H1 (cell line): ENCODE measurements around the gene CTDSP1. TPM values are rescaled to one million over a fixed set of nuclear protein-coding genes. Genes with fewer than 3 reads are reported as not detected.

Experiments
- CTCF ChIA-PET: fragments of 300-600 bp; sonication (Branson Sonifier 250); formaldehyde crosslinking; loops from one replicate; lab custom pipeline; 2021; ENCODE audit not compliant: partially characterized antibody; lab: Charles Lee
- POLR2A ChIA-PET: fragments of 300-600 bp; sonication (Branson Sonifier 250); formaldehyde crosslinking; loops from one replicate; lab custom pipeline; 2021; ENCODE audit warnings: inconsistent platforms; ENCODE audit not compliant: partially characterized antibody; lab: Charles Lee
- DNase-seq, 2 experiments: peaks; one replicate each; pipeline versions ENCODE4 v3.0.0 to v3.0.0-alpha.2; 2010 to 2022; ENCODE audit warnings: low spot score in 2 of 2, low read depth in 1 of 2, mixed read lengths in 1 of 2
- FAIRE-seq: peaks from 2 replicates; lab custom pipeline; 2011; peaks lifted over from hg19 to GRCh38; lab: Jason Lieb, UNC
- H2AFZ ChIP-seq: 2 replicates; pipeline ENCODE4 v1.8.1; 2012; ENCODE audit warnings: low read length, inconsistent platforms
- H2AK5ac ChIP-seq: 2 replicates; pipeline ENCODE4 v1.6.1; 2013; ENCODE audit warnings: low read depth, low read length
- H2BK120ac ChIP-seq: replicated peaks from 2 replicates; pipeline ENCODE3; 2013; ENCODE audit warnings: low read depth, low read length, inconsistent platforms
- H2BK12ac ChIP-seq: 2 replicates; pipeline ENCODE4 v1.6.1; 2013; ENCODE audit warnings: low read depth, low read length
- H2BK15ac ChIP-seq: 2 replicates; pipeline ENCODE4 v1.6.1; 2013; ENCODE audit warnings: low read length
- H2BK20ac ChIP-seq: 2 replicates; pipeline ENCODE4 v1.6.1; 2013; ENCODE audit warnings: low read length
- H2BK5ac ChIP-seq: 2 replicates; pipeline ENCODE4 v1.6.1; 2013; ENCODE audit warnings: low read depth, low read length
- H3K14ac ChIP-seq: 2 replicates; pipeline ENCODE4 v1.6.1; 2013; ENCODE audit warnings: inconsistent platforms; ENCODE audit not compliant: insufficient read length
- H3K18ac ChIP-seq: 2 replicates; pipeline ENCODE4 v1.6.1; 2013; ENCODE audit warnings: low read length; ENCODE audit errors: extremely low read depth
- H3K23ac ChIP-seq: 2 replicates; pipeline ENCODE4 v1.6.1; 2013; ENCODE audit warnings: inconsistent platforms; ENCODE audit not compliant: insufficient read length
- H3K23me2 ChIP-seq: 2 replicates; pipeline ENCODE4 v1.6.1; 2013; ENCODE audit warnings: low read depth, low read length
- H3K27ac ChIP-seq: 2 replicates; pipeline ENCODE4 v1.6.1; 2011; ENCODE audit warnings: low read depth, low read length, inconsistent platforms
- H3K27me3 ChIP-seq, 4 experiments: replicated peaks in 1 of 4; 1 replicate in 1 of 4; 2 replicates in 3 of 4; pipeline versions ENCODE4 v1.6.1 to v1.8.1; 2011 to 2013; ENCODE audit warnings: low read length in 3 of 4, mild to moderate bottlenecking in 3 of 4, inconsistent platforms in 2 of 4, mixed read lengths in 2 of 4, moderate library complexity in 1 of 4; ENCODE audit not compliant: control insufficient read depth in 3 of 4, insufficient read depth in 3 of 4; ENCODE audit errors: extremely low read depth in 1 of 4
- H3K36me3 ChIP-seq, 4 experiments: 2 replicates each; pipeline versions ENCODE4 v1.6.1 to v1.8.1; 2011 to 2013; ENCODE audit warnings: mild to moderate bottlenecking in 4 of 4, low read length in 3 of 4, moderate library complexity in 2 of 4, control low read depth in 1 of 4, inconsistent platforms in 1 of 4; ENCODE audit not compliant: insufficient read depth in 4 of 4, control insufficient read depth in 2 of 4
- H3K4ac ChIP-seq: replicated peaks from 2 replicates; pipeline ENCODE3; 2013; ENCODE audit warnings: low read length, low read depth, mixed read lengths, inconsistent platforms; ENCODE audit not compliant: insufficient read length
- H3K4me1 ChIP-seq, 4 experiments: replicated peaks in 1 of 4; 1 replicate in 1 of 4; 2 replicates in 3 of 4; pipeline versions ENCODE4 v1.6.1 to v1.8.1; 2011 to 2013; ENCODE audit warnings: low read length in 3 of 4, inconsistent platforms in 2 of 4, mixed read lengths in 1 of 4; ENCODE audit not compliant: insufficient read depth in 4 of 4, control insufficient read depth in 3 of 4
- H3K4me2 ChIP-seq, 2 experiments: 2 replicates each; pipeline versions ENCODE4 v1.6.1 to v1.8.1; 2011 to 2013; ENCODE audit warnings: low read depth in 2 of 2, low read length in 2 of 2, control low read depth in 1 of 2, inconsistent platforms in 1 of 2, mild to moderate bottlenecking in 1 of 2; ENCODE audit not compliant: insufficient read depth in 1 of 2
- H3K4me3 ChIP-seq, 4 experiments: fragments of 200-600, 300-600 bp in 1 of 4; sonication (generic), shearing (Covaris generic), sonication (Bioruptor Twin) in 1 of 4; 2 replicates each; pipeline versions ENCODE4 v1.5.1 to v1.8.1; 2011 to 2016; ENCODE audit warnings: low read length in 4 of 4, low read depth in 3 of 4, control low read depth in 2 of 4, inconsistent platforms in 2 of 4, mild to moderate bottlenecking in 2 of 4, mixed read lengths in 1 of 4, moderate library complexity in 1 of 4; ENCODE audit not compliant: insufficient read depth in 2 of 4; ENCODE audit errors: extremely low read depth in 1 of 4
- H3K56ac ChIP-seq: replicated peaks from 2 replicates; pipeline ENCODE3; 2013; ENCODE audit warnings: low read depth, mild to moderate bottlenecking, mixed read lengths, low read length, inconsistent platforms; ENCODE audit not compliant: insufficient read length
- H3K79me1 ChIP-seq: 2 replicates; pipeline ENCODE4 v1.6.1; 2013; ENCODE audit warnings: low read depth, low read length, control low read depth
- H3K79me2 ChIP-seq, 2 experiments: 2 replicates each; pipeline versions ENCODE4 v1.6.1 to v1.8.1; 2012 to 2013; ENCODE audit warnings: low read length in 2 of 2, mild to moderate bottlenecking in 2 of 2, inconsistent platforms in 1 of 2; ENCODE audit not compliant: insufficient read depth in 2 of 2, control insufficient read depth in 1 of 2
- H3K9ac ChIP-seq, 4 experiments: replicated peaks in 1 of 4; 1 replicate in 1 of 4; 2 replicates in 3 of 4; pipeline versions ENCODE4 v1.6.1 to v1.8.1; 2011 to 2013; ENCODE audit warnings: low read depth in 3 of 4, low read length in 3 of 4, control low read depth in 2 of 4, mild to moderate bottlenecking in 2 of 4, moderate library complexity in 2 of 4, inconsistent platforms in 1 of 4; ENCODE audit errors: extremely low read depth in 1 of 4
- H3K9me3 ChIP-seq, 2 experiments: 2 replicates each; pipeline versions ENCODE4 v1.6.1 to v1.8.1; 2012 to 2013; ENCODE audit warnings: mild to moderate bottlenecking in 2 of 2, moderate library complexity in 2 of 2, control low read depth in 1 of 2, inconsistent platforms in 1 of 2, low read depth in 1 of 2, low read length in 1 of 2, mixed read lengths in 1 of 2; ENCODE audit not compliant: insufficient read depth in 2 of 2
- H4K20me1 ChIP-seq, 2 experiments: replicated peaks in 1 of 2; 2 replicates each; pipeline versions ENCODE3 to v1.8.1; 2011 to 2013; ENCODE audit warnings: inconsistent platforms in 2 of 2, low read length in 2 of 2, mild to moderate bottlenecking in 1 of 2; ENCODE audit not compliant: insufficient read depth in 2 of 2, control insufficient read depth in 1 of 2
- H4K5ac ChIP-seq: 2 replicates; pipeline ENCODE4 v1.6.1; 2013; ENCODE audit warnings: low read length, low read depth, mixed read lengths, inconsistent platforms; ENCODE audit not compliant: insufficient read length
- H4K8ac ChIP-seq: 2 replicates; pipeline ENCODE4 v1.8.0; 2013; ENCODE audit warnings: mild to moderate bottlenecking, moderate library complexity, low read length, inconsistent platforms; ENCODE audit not compliant: insufficient read depth; ENCODE audit errors: extremely low read depth
- H4K91ac ChIP-seq: replicated peaks from 2 replicates; pipeline ENCODE3; 2013; ENCODE audit warnings: low read length, mixed read lengths, inconsistent platforms; ENCODE audit not compliant: insufficient read length
- CREB1 ChIP-seq: IDR thresholded peaks from 2 replicates; pipeline ENCODE4 v1.6.1; 2012; ENCODE audit warnings: inconsistent platforms
- RAD21 ChIP-seq, 2 experiments: IDR thresholded peaks in 1 of 2; conservative IDR thresholded peaks in 1 of 2; 2 replicates each; pipeline ENCODE4 v1.6.1; 2011; ENCODE audit warnings: low read depth in 2 of 2, low read length in 2 of 2, improper control_type of control experiment in 1 of 2, inconsistent platforms in 1 of 2, mild to moderate bottlenecking in 1 of 2, moderate library complexity in 1 of 2
- SIN3A ChIP-seq, 2 experiments: IDR thresholded peaks in 1 of 2; conservative IDR thresholded peaks in 1 of 2; 2 replicates each; pipeline ENCODE4 v1.6.1; 2011 to 2012; ENCODE audit warnings: low read length in 2 of 2, improper control_type of control experiment in 1 of 2, low read depth in 1 of 2, mild to moderate bottlenecking in 1 of 2
- SUZ12 ChIP-seq: fragments of 200-600 bp; sonication (generic); IDR thresholded peaks from 2 replicates; pipeline ENCODE4 v1.6.1; 2012; ENCODE audit warnings: mild to moderate bottlenecking, inconsistent platforms, low read length, moderate library complexity, mixed read lengths
- TCF12 ChIP-seq: IDR thresholded peaks from 2 replicates; pipeline ENCODE4 v1.6.1; 2011; ENCODE audit warnings: low read depth, mild to moderate bottlenecking, low read length
- WGBS, 2 experiments: shearing (Covaris generic) in 1 of 2; methylation state at CpG; one replicate each; pipeline versions ENCODE4 v1.1.6 to v1.1.7; 2013 to 2015; ENCODE audit warnings: low lambda C conversion rate in 2 of 2, mixed read lengths in 2 of 2, inconsistent platforms in 1 of 2, low coverage in 1 of 2, missing lambda C conversion rate in 1 of 2; ENCODE audit not compliant: insufficient replicate concordance in 2 of 2, insufficient coverage in 1 of 2, insufficient read length in 1 of 2; ENCODE audit errors: extremely low coverage in 1 of 2, missing lambda C conversion rate in 1 of 2; 5-methylcytosine and 5-hydroxymethylcytosine counted together
- polyA plus RNA-seq, 7 experiments: library from polyadenylated mRNA; depleted of rRNA in 3 of 7; stranded (reverse) in 5 of 7; unstranded in 2 of 7; fragments of >200 nt in 5 of 7; fragments of 200-250 nt in 2 of 7; gene quantifications; 1 replicate in 5 of 7; 2 replicates in 1 of 7; 4 replicates in 1 of 7; pipeline versions ENCODE4 v1.2.1 to v1.2.3, GENCODE V29; 2011 to 2013; ENCODE audit warnings: missing spikeins in 2 of 7, mixed read lengths in 2 of 7
- total RNA-seq: library from RNA; stranded (reverse); fragmentation: NEBNext Ultra II Directional; extraction: Animal tissue kit (Norgen Biotek cat#: 25700); gene quantifications from 2 replicates; pipeline ENCODE4 v1.2.1, GENCODE V29; 2021
- TF ChIP-seq, protein P1 (sequence below), 3 experiments: IDR thresholded peaks; 1 replicate in 2 of 3; 2 replicates in 1 of 3; pipeline versions ENCODE4 v1.5.1 to v1.6.1; 2011; ENCODE audit warnings: low read length in 3 of 3, mild to moderate bottlenecking in 3 of 3, inconsistent platforms in 2 of 3, low read depth in 1 of 3, moderate library complexity in 1 of 3; ENCODE audit not compliant: insufficient read depth in 1 of 3; ENCODE audit errors: control extremely low read depth in 1 of 3

Gene CTDSP1
- total and polyA plus RNA-seq, 2 of the 8 experiments (the other 6 are each of a cell fraction or from before 2014, with no cell fraction given) = 20.3 to 35.2 TPM

GRCh38 chr2:218368621-218369153, 31.0 kb upstream of the CTDSP1 start:
- H3K36me3 ChIP-seq = no peaks in the 10 kb centered on the region
- no peaks in the 10 kb centered on the region for H3K79me1 ChIP-seq
- no peak overlapping the region for H3K56ac ChIP-seq
- H2BK5ac ChIP-seq = no peak overlapping the region; the same call in 1 of the 2 replicates
- no peak overlapping the region for H2AK5ac ChIP-seq
- H3K18ac ChIP-seq = no peak overlapping the region; the same call in 1 of the 2 replicates
- 57% methylated on average over 23 of the region's 27 CpGs; no CpG with 5 or more reads in 1 of the 2 experiments for WGBS, 2 experiments
- FAIRE-seq = no peak
- H4K5ac ChIP-seq = no peak overlapping the region
- no peaks in the 10 kb centered on the region for H4K20me1 ChIP-seq
- H3K4me1 ChIP-seq = peaks cover 0 to 3% (median 0%) of the 10 kb centered on the region in 4 experiments; a peak in 3 of 7 replicates
- H3K9me3 ChIP-seq = no peaks in the 10 kb centered on the region
- no peak overlapping the region for H2BK120ac ChIP-seq
- no peak overlapping the region for H3K4ac ChIP-seq
- H4K91ac ChIP-seq = no peak overlapping the region
- peak overlapping the region; percentile 22; the same call in 1 of the 2 replicates for H4K8ac ChIP-seq
- H3K14ac ChIP-seq = no peak overlapping the region
- ChIA-PET CTCF (interaction anchor here (1.0 to 3.9 kb wide), 8 partner anchors 9 to 97 kb away, joined by 4 to 19 read pairs (median 6); partner anchors contain the start of gene CATIP), POLR2A (interaction anchor here (0.9 to 1.3 kb wide), 3 partner anchors 9 to 18 kb away, joined by 3 read pairs; no protein-coding TSS in a partner anchor)
- H3K27me3 ChIP-seq = no peaks in the 10 kb centered on the region
- no peak overlapping the region for H2BK12ac ChIP-seq
- DNase-seq = peak in 1 of 2 experiments; percentile 54
- H2BK20ac ChIP-seq = no peak overlapping the region
- no peak overlapping the region for H2BK15ac ChIP-seq
- H3K79me2 ChIP-seq = no peaks in the 10 kb centered on the region
- H3K23ac ChIP-seq = no peak overlapping the region
- no peak overlapping the region for H2AFZ ChIP-seq
- no peak overlapping the region for H3K27ac ChIP-seq
- no peak overlapping the region; a peak in 1 of 7 replicates for H3K9ac ChIP-seq
- H3K4me2 ChIP-seq = peak overlapping the region; percentile 45 to 68; a peak in 2 of 4 replicates
- TF ChIP-seq RAD21 (IDR thresholded peaks at IDR 0.05 in 1 of 2, conservative IDR thresholded peaks at IDR 0.05 in 1 of 2; ENCODE audit: low read depth in 2 of 2, low read length in 2 of 2) = 0 out of 4 replicates have a peak, but pooled peaks of 1 of the 2 experiments have one; percentile 11
- TF ChIP-seq SIN3A (conservative IDR thresholded peaks at IDR 0.05 in 1 of 2, IDR thresholded peaks at IDR 0.05 in 1 of 2; ENCODE audit: low read depth in 1 of 2, low read length in 2 of 2) = no peak
- TF ChIP-seq TCF12 = no peak
- no peak for TF ChIP-seq CREB1
- TF ChIP-seq, protein P1, sequence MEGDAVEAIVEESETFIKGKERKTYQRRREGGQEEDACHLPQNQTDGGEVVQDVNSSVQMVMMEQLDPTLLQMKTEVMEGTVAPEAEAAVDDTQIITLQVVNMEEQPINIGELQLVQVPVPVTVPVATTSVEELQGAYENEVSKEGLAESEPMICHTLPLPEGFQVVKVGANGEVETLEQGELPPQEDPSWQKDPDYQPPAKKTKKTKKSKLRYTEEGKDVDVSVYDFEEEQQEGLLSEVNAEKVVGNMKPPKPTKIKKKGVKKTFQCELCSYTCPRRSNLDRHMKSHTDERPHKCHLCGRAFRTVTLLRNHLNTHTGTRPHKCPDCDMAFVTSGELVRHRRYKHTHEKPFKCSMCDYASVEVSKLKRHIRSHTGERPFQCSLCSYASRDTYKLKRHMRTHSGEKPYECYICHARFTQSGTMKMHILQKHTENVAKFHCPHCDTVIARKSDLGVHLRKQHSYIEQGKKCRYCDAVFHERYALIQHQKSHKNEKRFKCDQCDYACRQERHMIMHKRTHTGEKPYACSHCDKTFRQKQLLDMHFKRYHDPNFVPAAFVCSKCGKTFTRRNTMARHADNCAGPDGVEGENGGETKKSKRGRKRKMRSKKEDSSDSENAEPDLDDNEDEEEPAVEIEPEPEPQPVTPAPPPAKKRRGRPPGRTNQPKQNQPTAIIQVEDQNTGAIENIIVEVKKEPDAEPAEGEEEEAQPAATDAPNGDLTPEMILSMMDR (IDR thresholded peaks at IDR 0.05; ENCODE audit: control extremely low read depth in 1 of 3, insufficient read depth in 1 of 3, low read depth in 1 of 3, low read length in 3 of 3) = peak in 1 of 3 experiments; percentile 3; a peak in 1 of 4 replicates
- no peak for TF ChIP-seq SUZ12
- H3K4me3 ChIP-seq = peak overlapping the region in 2 of 4 experiments; percentile 26 to 40; a peak in 2 of 8 replicates
- H3K23me2 ChIP-seq = peaks cover 7% of the 10 kb centered on the region; the same call in 1 of the 2 replicates
